ENCODE results near the gene LZTS2.

Gene LZTS2, protein sequence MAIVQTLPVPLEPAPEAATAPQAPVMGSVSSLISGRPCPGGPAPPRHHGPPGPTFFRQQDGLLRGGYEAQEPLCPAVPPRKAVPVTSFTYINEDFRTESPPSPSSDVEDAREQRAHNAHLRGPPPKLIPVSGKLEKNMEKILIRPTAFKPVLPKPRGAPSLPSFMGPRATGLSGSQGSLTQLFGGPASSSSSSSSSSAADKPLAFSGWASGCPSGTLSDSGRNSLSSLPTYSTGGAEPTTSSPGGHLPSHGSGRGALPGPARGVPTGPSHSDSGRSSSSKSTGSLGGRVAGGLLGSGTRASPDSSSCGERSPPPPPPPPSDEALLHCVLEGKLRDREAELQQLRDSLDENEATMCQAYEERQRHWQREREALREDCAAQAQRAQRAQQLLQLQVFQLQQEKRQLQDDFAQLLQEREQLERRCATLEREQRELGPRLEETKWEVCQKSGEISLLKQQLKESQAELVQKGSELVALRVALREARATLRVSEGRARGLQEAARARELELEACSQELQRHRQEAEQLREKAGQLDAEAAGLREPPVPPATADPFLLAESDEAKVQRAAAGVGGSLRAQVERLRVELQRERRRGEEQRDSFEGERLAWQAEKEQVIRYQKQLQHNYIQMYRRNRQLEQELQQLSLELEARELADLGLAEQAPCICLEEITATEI

DNA sequence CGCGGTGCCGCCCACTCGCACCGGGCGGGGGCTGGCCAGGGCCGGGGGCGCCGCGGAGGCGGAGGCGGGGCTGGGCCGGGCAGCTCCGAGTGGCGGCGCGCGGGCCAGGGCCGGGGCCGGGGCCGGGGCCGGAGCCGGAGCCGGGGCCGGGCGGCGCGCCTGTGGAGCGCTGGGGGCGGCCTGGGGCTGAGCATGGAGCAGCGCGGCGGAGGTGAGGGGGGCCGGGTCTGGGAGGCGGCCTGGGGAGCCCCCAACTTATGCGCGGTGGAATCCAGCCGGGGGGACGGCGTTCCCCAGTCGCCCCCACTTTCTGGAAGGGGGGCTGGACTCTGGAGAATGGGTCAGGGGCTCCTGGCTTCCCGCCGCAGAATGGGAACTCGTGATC, at the start of gene LZTS2:
LZTS2 (plus strand) TSS at position 67 of the 385 bp plus-strand sequence. CDS start 2,731 bp downstream, outside the sequence.
- no peak for TF ChIP-seq POLR2A (IDR thresholded peaks at IDR 0.05; ENCODE audit: low read depth, low read length)
- FAIRE-seq (no peak), DNase-seq (ENCODE audit: insufficient read length, low spot score) (no peak)

DNA sequence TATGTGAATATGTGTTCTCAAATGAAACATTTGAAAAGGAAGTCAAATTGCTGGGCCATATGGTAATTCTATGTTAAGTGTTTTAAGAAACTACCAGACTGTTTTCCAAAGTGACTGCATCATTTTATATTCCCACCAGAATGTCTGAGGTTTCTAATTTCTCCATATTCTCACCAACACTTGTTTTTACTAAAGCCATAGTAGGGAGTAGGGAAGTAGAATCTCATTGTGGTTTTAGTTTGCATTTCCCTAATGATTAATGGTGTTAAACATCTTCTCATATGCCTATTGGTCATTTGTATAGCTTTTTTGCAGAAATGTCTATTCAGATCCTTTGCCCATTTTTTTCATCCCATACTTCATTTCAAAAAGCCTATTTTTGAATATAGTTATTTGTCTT, 39.4 kb upstream of the LZTS2 start:
- DNase-seq (ENCODE audit: insufficient read length, low spot score) (no peak), FAIRE-seq (peak; percentile 20)
- TF ChIP-seq POLR2A (IDR thresholded peaks at IDR 0.05; ENCODE audit: low read depth, low read length): no peak

DNA sequence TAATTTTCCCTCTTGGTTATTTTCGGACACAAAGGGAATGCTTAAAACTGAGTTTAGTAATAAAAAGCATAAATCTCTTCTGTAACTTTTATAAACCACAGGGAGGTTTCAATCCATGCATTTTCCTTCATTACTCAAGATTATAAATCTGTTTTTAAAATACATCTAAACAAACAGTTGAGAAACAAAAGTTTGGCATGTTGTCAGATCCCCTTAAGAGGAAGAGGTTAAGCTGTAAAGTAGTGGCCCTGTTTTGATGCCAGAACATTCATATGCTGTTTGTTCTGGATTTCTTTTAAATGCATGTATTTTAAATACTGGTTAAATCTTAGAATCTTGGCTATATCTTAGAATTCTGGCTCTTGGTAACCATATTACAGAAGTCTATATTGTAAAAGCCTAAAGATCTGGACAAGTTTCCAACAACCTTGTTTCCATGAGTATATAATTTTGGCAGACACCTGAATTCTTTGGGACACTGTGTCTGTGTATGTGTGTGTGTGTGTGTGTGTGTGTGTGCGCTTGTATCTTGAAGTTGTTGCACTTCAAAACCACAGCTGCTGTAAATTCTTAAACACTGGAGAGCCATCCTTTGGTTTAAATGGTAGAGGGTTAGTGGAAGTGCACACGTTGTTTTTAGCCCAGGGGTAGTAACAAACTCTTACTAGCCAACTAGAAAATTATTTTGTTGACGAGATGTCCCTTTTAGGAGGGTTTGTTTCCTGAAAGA, 37.1 kb upstream of the LZTS2 start:
- DNase-seq (ENCODE audit: insufficient read length, low spot score): no peak
- no peak for FAIRE-seq
- TF ChIP-seq POLR2A (IDR thresholded peaks at IDR 0.05; ENCODE audit: low read depth, low read length): no peak

DNA sequence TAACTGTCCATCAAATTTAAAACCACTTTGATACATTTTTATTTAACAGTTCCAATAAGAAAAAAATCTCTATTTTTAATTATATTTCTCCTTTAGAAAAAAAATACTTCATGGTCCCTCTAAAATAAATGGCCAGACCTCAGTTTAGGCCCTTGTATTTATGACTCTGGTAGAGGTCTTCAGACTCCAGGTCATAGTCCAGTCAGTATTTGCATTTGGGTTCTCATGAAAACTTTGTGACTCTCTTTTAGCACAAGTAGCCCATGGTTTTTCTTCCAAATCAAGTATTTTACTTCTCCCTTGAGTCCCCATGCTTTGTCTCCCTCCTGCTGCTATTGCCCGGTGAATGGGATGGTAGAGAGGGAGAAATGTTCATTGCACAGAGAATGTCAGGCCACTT, 35.8 kb upstream of the LZTS2 start:
- no peak for FAIRE-seq
- no peak for DNase-seq (ENCODE audit: insufficient read length, low spot score)
- TF ChIP-seq POLR2A (IDR thresholded peaks at IDR 0.05; ENCODE audit: low read depth, low read length): no peak

DNA sequence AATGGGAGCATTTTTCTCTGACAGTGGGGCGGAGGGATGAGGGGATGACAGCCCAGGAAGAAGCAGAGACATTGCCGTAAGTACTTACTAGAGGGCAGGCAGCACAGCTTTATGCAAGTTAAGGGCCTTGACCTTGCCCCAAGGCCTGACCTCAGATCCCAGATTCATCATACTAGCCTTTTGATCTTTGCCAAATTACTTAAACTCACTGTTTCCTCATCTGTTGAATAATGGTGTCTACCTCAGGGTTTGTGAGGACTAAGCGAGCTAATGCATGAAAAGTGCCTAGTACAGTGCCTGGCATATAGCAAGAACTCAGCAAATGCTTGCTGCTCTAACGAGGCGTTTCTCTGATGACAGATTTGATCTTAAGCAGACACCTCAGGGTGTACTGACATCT, 33.8 kb upstream of the LZTS2 start:
- FAIRE-seq: no peak
- DNase-seq (ENCODE audit: insufficient read length, low spot score): no peak
- no peak for TF ChIP-seq POLR2A (IDR thresholded peaks at IDR 0.05; ENCODE audit: low read depth, low read length)

DNA sequence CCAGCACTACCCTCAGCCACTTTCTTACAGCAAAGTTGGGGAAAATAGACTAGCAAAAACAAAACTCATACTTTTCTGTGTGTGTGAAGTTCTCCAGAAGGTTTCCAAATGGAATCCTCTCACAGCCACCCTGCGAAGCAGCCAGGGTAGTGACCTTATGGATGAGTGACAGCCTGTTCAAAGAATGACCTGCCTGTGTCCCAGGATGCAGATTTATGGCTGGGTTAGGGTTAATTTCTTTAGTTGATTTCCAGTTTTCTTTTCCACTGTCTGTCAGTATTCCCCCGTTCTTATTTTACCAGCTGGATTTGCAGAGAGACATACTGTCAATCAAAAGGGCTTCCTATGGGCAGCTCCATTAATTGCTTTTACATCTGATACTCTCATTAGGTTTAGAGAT, 32.7 kb upstream of the LZTS2 start:
- FAIRE-seq (no peak), DNase-seq (ENCODE audit: insufficient read length, low spot score) (no peak)
- TF ChIP-seq POLR2A (IDR thresholded peaks at IDR 0.05; ENCODE audit: low read depth, low read length): no peak

DNA sequence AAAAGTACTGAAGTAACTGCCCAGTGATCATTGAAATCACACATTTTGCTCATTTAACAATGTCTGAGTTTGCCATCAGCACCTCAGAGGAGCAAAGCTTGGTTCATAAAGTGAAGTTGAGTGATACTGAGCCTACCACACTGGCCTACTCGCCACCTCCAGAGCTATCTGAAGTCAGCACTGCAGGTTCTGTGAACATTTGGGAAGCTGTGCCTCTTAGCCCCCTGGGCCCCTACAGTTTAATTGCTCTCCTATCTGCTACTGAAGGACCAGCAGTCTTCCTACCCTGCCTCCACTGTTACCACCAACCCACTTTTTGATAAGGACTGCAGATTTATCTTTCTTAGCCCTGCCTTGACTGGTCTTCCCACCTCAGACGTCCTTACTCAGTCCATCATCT, 32.3 kb upstream of the LZTS2 start:
- DNase-seq (ENCODE audit: insufficient read length, low spot score) (no peak), FAIRE-seq (no peak)
- no peak for TF ChIP-seq POLR2A (IDR thresholded peaks at IDR 0.05; ENCODE audit: low read depth, low read length)

DNA sequence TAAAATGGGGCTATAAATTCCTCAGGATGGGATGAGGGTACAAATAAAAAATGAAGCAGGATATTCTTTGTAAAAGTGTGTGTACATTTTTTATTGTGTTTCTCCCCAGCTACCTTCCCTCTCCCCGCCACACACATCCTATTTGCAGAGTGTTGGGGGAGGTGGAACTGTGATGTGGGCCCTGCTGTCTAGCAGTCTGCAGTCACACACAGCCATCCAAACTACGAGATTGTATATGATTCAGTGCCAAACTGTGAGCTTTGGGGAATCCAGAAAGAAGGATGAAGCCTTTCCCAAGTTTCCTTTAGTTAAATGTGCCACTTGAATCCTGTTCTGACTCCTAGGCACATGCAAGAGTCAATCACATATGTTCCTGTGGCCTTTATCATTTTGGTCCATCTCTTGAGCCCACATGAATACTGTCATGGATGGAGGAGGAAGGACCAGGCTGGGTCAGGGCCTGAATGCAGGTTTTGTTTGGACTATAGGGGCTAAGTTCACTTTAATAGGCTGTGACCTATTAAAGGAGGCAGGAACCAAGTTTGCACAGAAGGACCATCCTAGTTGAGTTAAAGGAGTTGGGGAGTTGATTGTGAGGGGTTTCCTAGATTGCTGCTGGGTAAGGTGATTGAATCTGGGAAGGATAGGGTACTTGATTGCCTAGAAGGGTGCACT, 31.4 kb upstream of the LZTS2 start:
- no peak for DNase-seq (ENCODE audit: insufficient read length, low spot score)
- no peak for FAIRE-seq
- no peak for TF ChIP-seq POLR2A (IDR thresholded peaks at IDR 0.05; ENCODE audit: low read depth, low read length)

DNA sequence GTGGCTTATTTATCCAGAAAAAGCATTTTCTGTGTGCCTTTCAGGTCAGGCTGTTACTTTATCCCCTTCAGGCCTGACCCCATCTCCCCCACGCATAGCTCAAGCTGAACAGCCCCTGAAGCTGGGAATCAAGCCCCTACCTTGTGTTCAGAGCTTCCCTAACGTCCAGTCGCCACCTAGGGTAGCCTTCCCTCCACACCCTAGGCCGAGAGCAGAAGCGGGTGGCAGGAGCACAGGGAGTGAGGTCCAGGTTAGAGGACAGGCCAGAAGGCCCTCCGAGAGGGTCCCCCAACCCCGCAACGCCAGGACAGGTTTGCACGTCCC, 30.8 kb upstream of the LZTS2 start:
- FAIRE-seq (no peak), DNase-seq (ENCODE audit: insufficient read length, low spot score) (no peak)
- no peak for TF ChIP-seq POLR2A (IDR thresholded peaks at IDR 0.05; ENCODE audit: low read depth, low read length)

DNA sequence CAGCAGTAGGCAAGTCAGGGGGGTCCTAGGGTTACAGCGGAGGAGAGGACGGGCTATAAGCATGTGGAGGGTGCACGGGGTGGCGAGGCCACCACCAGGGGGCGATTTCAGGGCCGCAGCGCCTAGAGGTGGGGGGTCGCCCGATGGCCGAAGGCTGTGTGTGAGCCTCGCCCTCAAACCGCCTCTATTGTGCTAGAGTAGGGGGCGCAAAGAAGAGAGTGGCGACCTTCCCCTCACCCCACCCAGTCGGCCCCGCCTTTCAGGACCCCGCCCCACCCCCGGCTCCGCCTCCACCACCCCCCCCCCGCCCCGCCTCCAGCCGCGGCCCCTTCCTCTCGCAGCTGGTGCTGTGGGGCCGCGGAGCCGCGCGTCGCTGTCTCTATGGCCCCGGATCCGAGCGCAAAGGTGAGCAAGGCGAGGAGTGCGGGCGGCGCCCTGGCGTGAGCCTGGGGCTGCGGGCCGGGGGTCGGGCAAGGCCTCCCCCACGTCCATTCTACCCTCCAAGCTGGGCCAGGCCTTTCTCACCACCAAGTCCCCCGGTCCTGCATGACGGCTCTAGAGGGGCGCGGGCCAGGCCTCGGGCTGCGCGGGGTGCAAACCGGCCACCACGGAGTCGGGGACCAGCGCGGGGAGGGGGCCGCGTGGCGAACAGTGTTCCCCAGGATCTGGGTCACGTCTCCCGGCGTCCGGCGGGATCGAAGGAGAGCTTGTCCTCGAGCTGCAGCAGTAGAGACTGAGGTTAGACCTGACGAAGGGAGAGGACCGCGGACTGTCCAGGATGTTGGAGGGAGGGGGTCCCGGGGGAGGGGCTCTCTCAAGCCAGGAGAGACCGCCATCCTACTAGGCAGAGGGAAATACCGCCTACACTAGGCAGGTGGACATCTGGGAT, 30.2 kb upstream of the LZTS2 start, which contains the start of gene SEMA4G:
SEMA4G (plus strand) TSS at position 318 of the 889 bp plus-strand sequence. CDS start 3,409 bp downstream, outside the sequence.
- DNase-seq (ENCODE audit: insufficient read length, low spot score) (no peak), FAIRE-seq (no peak)
- TF ChIP-seq POLR2A (IDR thresholded peaks at IDR 0.05; ENCODE audit: low read depth, low read length): no peak

DNA sequence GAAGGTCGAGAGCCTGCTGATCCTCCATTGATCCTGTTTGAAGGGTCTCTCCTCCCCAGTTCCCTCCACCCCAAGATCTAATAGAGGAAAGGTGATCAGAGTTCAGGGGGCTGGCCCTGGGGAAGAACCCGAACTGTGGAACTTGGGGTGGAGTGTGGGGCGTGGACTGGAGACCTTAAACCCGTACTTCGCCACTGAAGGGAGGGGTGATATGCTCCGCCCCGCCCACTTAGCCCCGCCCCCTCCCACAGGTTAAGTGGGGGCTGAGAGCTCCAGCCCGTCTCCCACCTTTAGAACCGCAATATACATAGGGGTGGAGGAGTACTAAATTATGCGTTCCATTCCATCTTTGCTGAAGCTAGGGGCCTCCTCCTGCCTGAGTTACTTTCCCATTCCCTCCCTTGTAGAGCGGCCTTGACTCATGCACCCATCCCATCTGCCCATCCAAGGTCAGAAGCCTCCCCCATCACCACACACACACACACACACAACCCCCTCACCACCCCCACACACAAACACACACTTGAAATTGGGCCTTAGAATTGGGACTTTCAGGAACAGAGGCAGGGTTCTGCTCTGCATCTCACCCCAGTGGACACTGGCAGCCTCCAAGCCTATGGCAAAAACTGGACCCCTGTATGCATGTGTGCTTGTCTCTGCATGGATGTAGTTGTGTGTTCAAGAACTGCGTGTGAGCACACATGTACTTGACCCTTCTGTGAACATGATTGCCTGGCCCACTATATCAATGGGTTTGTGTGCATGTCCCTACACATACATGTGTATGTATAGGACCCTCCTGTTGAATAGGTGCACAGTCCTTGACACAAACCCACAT, 29.3 kb upstream of the LZTS2 start:
- DNase-seq (ENCODE audit: insufficient read length, low spot score): no peak
- TF ChIP-seq POLR2A (IDR thresholded peaks at IDR 0.05; ENCODE audit: low read depth, low read length): no peak
- FAIRE-seq: no peak

All from H54 (cell line).